ENCODE data around the gene KIRREL1.

The KIRREL1 gene

GRCh38 chr1:157992031-157992832 is 1.2 kb upstream of the KIRREL1 start:
- POLR2A ChIA-PET: no interaction called here
- DNase-seq (ENCODE audit: extremely low spot score): peak; percentile 70
- CTCF ChIA-PET: interaction anchor here (0.7 to 4.9 kb wide), 34 partner anchors 8 to 843 kb away, joined by 3 to 39 read pairs (median 5); no protein-coding TSS in a partner anchor
- TF ChIP-seq, protein P1, sequence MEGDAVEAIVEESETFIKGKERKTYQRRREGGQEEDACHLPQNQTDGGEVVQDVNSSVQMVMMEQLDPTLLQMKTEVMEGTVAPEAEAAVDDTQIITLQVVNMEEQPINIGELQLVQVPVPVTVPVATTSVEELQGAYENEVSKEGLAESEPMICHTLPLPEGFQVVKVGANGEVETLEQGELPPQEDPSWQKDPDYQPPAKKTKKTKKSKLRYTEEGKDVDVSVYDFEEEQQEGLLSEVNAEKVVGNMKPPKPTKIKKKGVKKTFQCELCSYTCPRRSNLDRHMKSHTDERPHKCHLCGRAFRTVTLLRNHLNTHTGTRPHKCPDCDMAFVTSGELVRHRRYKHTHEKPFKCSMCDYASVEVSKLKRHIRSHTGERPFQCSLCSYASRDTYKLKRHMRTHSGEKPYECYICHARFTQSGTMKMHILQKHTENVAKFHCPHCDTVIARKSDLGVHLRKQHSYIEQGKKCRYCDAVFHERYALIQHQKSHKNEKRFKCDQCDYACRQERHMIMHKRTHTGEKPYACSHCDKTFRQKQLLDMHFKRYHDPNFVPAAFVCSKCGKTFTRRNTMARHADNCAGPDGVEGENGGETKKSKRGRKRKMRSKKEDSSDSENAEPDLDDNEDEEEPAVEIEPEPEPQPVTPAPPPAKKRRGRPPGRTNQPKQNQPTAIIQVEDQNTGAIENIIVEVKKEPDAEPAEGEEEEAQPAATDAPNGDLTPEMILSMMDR (IDR thresholded peaks at IDR 0.05; ENCODE audit: control extremely low read depth, extremely low read depth, low read depth, missing control alignments): peak; percentile 88

DNA sequence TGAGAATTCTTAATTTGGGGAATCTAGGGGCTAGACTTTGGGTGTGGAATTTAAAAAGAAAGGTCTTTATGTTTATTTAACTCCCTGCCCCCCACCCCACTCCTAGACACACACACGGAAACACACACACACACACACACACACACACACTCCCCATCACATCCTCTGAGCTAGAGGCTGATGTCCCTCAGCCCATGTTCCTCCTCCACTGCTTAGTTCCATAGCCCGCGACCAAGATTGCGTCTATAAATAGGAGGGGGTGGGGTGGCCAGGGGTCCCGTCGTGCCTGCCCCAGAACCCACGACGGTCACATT is 655 bp upstream of the KIRREL1 start:
- ChIA-PET CTCF (interaction anchor here (0.8 to 4.9 kb wide), 20 partner anchors 8 to 844 kb away, joined by 3 to 39 read pairs (median 8); no protein-coding TSS in a partner anchor), POLR2A (interaction anchor here (0.6 kb wide), 1 partner anchor 98 kb away, joined by 5 read pairs; no protein-coding TSS in a partner anchor)

DNA sequence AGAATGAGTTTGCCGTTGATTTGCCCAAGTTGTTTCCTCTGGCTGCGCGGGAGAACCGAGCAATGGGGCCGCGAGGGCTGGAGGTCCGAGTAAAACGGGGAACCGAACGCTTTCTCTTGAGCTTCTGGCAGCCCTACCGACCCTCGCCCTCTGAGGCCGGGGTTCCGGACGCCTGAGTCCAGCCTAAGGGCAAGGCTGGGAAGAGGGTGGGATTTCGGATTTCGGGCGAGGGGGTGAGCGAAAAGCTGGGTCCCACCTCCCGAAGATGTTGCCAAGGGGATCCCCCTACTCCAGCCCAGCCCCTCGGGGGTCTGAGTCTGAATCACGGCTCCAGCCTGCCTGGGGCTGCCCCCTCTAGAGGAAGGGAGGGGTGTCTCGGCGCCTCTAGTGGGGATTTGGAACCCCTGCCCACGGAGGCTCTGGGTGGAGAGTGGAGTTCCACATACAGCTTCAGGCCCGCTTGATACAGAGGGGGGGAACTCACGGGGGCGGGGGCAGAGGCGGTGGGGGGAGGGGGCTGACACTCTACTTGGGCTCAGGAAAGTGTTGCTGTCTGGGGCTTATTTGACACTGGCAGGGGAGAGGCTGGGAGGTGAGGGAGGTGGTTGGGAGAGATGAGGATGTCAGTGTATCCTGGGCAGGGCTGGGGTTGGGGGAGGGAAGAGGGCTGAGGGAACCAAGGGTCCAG is 617 bp downstream of the KIRREL1 start:
- DNase-seq (ENCODE audit: extremely low spot score): no peak
- ChIA-PET POLR2A (no interaction called here), CTCF (interaction anchor here (0.8 to 2.0 kb wide), 2 partner anchors 10 to 42 kb away, joined by 3 to 6 read pairs; no protein-coding TSS in a partner anchor)
- TF ChIP-seq, protein P1 (IDR thresholded peaks at IDR 0.05; ENCODE audit: control extremely low read depth, extremely low read depth, low read depth, missing control alignments): no peak

More for the DNA sequence above, 655 bp upstream of the KIRREL1 start:
- TF ChIP-seq, protein P1 (IDR thresholded peaks at IDR 0.05; ENCODE audit: control extremely low read depth, extremely low read depth, low read depth, missing control alignments): no peak
- DNase-seq (ENCODE audit: extremely low spot score): no peak

DNA sequence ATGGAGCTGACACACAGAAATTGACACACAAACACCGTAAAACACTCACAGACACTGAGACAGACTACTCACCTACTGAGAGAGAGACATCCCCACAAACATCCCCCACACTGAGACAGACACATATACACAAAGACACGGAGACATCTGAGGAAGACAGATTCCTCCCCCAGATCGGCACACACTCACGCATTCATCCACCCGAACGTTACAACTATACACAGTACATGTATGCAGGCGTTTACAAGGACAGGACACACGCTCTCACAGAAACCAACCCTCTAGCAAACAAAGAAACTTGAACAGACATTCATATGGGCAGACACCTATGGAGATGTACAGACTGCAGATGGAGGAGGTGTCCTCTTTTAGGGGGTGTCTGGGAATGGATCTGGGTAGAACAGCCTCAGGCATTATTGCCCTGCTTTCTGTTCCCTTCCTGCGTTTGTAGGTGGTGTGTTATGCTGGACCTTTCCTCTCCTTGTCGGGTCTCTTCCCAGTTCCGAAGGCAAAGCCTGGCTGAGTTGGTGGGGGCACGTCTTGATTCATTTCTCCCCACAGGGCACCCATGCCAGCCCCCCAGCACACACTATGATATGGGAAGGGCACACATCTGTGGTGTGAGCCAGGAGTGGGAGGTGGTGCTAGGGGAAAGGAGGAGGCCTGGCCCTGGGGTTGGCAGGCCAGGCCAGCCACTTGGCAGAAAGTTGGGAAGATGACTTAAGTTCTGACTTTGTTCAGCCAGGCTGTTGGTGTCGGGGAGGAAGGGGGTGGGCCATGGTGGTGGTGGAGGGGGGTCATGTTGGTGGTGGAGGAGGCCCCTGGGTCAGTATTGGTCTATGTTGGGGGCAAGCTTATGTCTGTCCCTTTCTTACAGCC is 1.5 kb downstream of the KIRREL1 start:
- CTCF ChIA-PET: interaction anchor here (1.4 to 1.5 kb wide), 2 partner anchors 9 to 42 kb away, joined by 3 to 4 read pairs; no protein-coding TSS in a partner anchor
- TF ChIP-seq, protein P1 (IDR thresholded peaks at IDR 0.05; ENCODE audit: control extremely low read depth, extremely low read depth, low read depth, missing control alignments): no peak
- DNase-seq (ENCODE audit: extremely low spot score): no peak
- POLR2A ChIA-PET: no interaction called here

GRCh38 chr1:157995583-157996169 is 2.2 kb downstream of the KIRREL1 start:
- ChIA-PET POLR2A (no interaction called here), CTCF (interaction anchor here (0.7 to 1.5 kb wide), 4 partner anchors 9 to 126 kb away, joined by 3 to 4 read pairs (median 4); no protein-coding TSS in a partner anchor)
- TF ChIP-seq, protein P1 (IDR thresholded peaks at IDR 0.05; ENCODE audit: control extremely low read depth, extremely low read depth, low read depth, missing control alignments): no peak
- DNase-seq (ENCODE audit: extremely low spot score): no peak
